Fibroblast of villous mesenchyme (primary cell): ENCODE measurements around the gene SLC4A3. TPM values are rescaled to one million over a fixed set of nuclear protein-coding genes. Genes with fewer than 3 reads are reported as not detected.

Experiments
- DNase-seq: peaks from one replicate; pipeline ENCODE4 v3.0.0-alpha.2; 2010; ENCODE audit warnings: low read depth
- H3K4me3 ChIP-seq: 2 replicates; pipeline ENCODE4 v1.5.1; 2011; ENCODE audit warnings: low read depth, mild to moderate bottlenecking, low read length
- total RNA-seq: library from RNA; depleted of rRNA; stranded (reverse); fragments of >200 nt; gene quantifications from 2 replicates; pipeline ENCODE4 v1.2.3, GENCODE V29; 2012
- TF ChIP-seq, protein P1 (sequence below): IDR thresholded peaks from 2 replicates; pipeline ENCODE4 v1.5.1; 2012; ENCODE audit warnings: low read depth, mild to moderate bottlenecking, low read length; ENCODE audit not compliant: insufficient read depth

SLC4A3 gene, protein sequence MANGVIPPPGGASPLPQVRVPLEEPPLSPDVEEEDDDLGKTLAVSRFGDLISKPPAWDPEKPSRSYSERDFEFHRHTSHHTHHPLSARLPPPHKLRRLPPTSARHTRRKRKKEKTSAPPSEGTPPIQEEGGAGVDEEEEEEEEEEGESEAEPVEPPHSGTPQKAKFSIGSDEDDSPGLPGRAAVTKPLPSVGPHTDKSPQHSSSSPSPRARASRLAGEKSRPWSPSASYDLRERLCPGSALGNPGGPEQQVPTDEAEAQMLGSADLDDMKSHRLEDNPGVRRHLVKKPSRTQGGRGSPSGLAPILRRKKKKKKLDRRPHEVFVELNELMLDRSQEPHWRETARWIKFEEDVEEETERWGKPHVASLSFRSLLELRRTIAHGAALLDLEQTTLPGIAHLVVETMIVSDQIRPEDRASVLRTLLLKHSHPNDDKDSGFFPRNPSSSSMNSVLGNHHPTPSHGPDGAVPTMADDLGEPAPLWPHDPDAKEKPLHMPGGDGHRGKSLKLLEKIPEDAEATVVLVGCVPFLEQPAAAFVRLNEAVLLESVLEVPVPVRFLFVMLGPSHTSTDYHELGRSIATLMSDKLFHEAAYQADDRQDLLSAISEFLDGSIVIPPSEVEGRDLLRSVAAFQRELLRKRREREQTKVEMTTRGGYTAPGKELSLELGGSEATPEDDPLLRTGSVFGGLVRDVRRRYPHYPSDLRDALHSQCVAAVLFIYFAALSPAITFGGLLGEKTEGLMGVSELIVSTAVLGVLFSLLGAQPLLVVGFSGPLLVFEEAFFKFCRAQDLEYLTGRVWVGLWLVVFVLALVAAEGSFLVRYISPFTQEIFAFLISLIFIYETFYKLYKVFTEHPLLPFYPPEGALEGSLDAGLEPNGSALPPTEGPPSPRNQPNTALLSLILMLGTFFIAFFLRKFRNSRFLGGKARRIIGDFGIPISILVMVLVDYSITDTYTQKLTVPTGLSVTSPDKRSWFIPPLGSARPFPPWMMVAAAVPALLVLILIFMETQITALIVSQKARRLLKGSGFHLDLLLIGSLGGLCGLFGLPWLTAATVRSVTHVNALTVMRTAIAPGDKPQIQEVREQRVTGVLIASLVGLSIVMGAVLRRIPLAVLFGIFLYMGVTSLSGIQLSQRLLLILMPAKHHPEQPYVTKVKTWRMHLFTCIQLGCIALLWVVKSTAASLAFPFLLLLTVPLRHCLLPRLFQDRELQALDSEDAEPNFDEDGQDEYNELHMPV
- 5.6 and 7.7 TPM in 2 replicates for total RNA-seq

DNA sequence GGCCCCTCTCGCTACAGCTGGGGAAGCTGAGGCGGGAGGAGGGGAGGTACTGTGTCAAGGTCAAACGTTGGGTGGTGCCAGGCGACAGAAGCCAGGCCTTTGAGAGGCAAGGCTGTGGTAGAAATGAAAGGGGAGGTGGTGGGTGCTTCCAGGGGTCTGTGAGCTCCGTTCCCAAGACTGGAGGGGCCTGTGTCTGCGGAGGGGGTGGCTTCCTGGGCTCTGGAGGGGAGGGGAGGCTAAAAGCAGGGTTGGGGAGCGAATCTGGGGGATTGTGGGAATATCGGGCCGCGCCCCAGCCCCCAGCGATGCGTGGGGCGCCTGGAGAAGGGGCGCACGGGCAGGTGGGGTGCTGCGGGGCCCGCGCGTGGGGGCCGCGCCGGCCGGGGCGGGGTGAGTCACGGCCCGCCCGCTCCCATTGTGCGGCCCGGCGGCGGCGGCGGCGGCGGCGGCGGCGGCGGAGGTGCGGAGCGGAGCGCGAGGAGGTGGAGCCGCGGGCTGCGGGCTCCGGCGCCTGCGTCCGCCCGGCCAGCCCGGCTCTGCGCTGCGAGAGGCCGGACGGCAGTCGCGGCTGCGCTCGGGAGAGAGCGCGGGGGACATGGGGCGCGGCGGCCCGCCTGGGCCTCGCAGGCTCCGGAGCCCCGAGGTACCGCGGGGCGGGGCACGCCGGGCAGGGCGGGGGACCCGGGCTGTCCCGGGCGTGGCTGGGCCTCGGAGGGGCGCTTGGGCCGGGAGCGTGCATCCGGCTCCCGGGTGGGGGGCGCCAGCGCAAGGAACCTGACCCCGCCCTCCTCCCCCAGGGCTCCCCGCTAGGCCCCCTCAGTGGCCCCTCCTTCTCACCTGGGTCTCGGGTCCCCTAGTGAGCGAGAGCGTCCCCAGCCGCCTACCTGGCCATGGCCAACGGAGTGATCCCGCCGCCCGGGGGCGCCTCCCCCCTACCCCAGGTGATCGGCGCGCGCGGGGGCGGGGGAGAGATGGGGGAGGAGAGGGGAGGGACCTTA is at the start of gene SLC4A3:
Gene SLC4A3 (plus strand): TSS at position 528 of the 998 bp plus-strand sequence. CDS start 363 bp downstream, at position 891.
- DNase-seq, result peak; percentile 23
- TF ChIP-seq, protein P1, sequence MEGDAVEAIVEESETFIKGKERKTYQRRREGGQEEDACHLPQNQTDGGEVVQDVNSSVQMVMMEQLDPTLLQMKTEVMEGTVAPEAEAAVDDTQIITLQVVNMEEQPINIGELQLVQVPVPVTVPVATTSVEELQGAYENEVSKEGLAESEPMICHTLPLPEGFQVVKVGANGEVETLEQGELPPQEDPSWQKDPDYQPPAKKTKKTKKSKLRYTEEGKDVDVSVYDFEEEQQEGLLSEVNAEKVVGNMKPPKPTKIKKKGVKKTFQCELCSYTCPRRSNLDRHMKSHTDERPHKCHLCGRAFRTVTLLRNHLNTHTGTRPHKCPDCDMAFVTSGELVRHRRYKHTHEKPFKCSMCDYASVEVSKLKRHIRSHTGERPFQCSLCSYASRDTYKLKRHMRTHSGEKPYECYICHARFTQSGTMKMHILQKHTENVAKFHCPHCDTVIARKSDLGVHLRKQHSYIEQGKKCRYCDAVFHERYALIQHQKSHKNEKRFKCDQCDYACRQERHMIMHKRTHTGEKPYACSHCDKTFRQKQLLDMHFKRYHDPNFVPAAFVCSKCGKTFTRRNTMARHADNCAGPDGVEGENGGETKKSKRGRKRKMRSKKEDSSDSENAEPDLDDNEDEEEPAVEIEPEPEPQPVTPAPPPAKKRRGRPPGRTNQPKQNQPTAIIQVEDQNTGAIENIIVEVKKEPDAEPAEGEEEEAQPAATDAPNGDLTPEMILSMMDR, result no peak
- peak within 1 kb of the TSS; percentile 64 for H3K4me3 ChIP-seq

DNA sequence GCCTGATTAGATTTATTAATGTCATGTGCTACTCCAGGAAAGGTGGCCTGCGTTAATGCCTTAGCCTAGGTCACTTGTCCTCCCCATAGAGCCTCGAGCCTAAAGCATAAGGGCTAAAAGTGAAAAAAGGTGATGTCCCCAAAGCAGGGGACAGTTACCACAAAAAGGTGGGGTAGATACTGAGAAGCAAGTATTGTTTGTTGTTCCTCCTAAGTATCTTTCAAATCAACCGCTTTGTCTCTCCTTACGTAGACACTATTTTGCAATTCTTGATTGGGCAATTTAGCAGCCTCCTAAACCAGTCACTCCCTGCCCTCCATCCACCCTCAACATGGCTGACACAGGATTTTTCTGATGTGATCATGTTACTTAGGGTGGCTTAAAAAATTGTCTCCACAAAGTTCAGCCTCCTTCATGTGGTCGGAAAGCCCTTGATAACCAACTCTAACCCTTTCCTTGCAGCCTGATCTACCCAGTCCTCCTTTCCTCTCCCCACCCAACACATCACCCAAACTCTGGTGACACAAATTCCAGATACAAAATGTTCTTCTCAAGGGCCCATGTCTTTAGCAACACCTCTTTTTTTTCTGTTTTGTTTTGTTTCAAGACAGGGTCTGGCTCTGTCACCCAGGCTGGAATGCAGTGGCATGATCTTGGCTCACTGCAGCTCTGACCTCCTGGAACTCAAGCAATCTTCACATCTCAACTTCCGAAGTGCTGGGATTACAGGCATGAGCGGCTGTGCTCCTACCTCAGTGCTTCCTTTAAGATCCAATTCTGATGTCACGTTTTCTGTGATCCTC is 48.4 kb upstream of the SLC4A3 start:
- TF ChIP-seq, protein P1, result no peak
- peak; percentile 86 for DNase-seq
- H3K4me3 ChIP-seq, result no peak overlapping the region

DNA sequence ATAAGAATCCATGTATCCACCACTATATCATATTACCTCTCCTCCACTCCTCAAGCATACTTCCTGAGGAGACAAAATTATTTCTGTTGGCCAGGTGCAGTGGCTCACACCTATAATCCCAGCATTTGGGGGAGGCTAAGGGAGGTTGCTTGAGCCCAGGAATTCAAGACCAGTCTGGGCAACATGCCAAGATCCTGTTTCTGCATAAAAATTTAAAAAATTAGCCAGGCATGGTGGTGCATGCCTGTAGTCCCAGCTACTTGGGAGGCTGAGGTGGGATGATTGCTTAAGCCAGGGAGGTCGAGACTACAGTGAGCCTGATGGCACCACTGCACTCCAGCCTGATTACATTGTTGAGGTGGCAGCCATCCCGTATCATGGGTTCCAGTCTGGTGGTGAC is 46.1 kb upstream of the SLC4A3 start:
- TF ChIP-seq, protein P1, result no peak
- DNase-seq, result no peak
- no peak overlapping the region for H3K4me3 ChIP-seq

DNA sequence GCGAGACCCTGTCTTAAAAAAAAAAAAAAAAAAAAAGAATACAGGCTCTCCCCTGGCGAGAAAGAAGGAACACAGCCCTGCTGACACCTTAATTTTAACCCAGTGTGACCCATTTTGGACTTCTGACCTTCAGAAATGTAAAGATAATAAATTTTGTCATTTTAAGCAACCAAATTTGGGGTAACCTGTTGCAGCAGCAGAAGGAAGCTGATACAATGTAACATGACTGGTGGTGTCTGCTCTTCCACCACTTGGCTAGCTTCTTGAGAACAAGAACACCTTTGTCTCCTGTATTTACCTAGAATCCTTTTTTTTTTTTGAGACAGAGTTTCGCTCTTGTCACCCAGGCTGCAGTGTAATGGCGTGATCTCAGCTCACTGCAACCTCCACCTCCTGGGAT is 36.3 kb upstream of the SLC4A3 start:
- no peak overlapping the region for H3K4me3 ChIP-seq
- TF ChIP-seq, protein P1, result no peak

DNA sequence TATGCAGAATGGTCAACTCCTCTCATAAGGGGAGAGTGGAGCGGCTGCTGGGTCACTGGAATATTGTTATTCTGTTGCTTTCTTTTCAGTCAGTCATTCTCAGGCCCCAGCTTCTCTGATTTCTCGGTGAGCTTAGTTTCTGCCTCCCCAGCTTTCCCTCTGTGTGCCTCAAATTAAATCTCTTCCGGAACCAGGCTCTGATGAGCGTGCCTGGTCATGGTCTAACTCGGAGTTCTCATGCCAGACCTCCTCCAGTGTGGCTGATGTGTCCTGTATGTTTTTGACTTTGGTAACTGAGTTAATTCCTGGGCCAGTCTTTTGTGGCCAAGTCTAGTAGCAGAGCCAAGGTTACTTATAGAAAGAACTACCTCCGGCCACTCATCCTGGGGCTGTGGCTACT is 34.7 kb upstream of the SLC4A3 start:
- H3K4me3 ChIP-seq, result no peak overlapping the region
- TF ChIP-seq, protein P1, result no peak
- DNase-seq, result no peak

More for the DNA sequence above, 36.3 kb upstream of the SLC4A3 start:
- DNase-seq, result no peak
